Mononuclear cell (primary cell): ENCODE results near the gene MAL. TPM values are rescaled to one million over a fixed set of nuclear protein-coding genes. Genes with fewer than 3 reads are reported as not detected.

ENCODE experiments used
- H3K27me3 ChIP-seq: 2 replicates; pipeline ENCODE4 v1.6.0; 2011; ENCODE audit warnings: low read length, control low read depth; ENCODE audit not compliant: insufficient read depth
- H3K4me1 ChIP-seq: 2 replicates; pipeline ENCODE4 v1.5.1; 2011; ENCODE audit warnings: mild to moderate bottlenecking, low read length, control low read depth; ENCODE audit not compliant: insufficient read depth
- H3K4me3 ChIP-seq: 2 replicates; pipeline ENCODE4 v1.5.1; 2011; ENCODE audit warnings: mild to moderate bottlenecking, low read length, moderate library complexity
- H3K9me3 ChIP-seq: 2 replicates; pipeline ENCODE4 v1.5.1; 2011; ENCODE audit warnings: low read depth, mild to moderate bottlenecking, control low read depth, low read length
- total RNA-seq: library from RNA; depleted of rRNA; stranded (reverse); fragments of >200 nt; gene quantifications from one replicate; pipeline ENCODE4 v1.2.3, GENCODE V29; 2012

MAL gene
- total RNA-seq, 1 donor: 30.4 TPM

- Histone ChIP-seq H3K27me3 (peaks cover 5% of the 10 kb centered on the region), H3K4me1 (no peaks in the 10 kb centered on the region), H3K9me3 (no peaks in the 10 kb centered on the region), H3K4me3 (no peak overlapping the region)
These were observed 32.1 kb upstream of the MAL start for GRCh38 chr2:94993176-94994062.

GRCh38 chr2:94994063-94994913, 31.2 kb upstream of the MAL start:
- Histone ChIP-seq H3K9me3 (no peaks in the 10 kb centered on the region), H3K4me3 (no peak overlapping the region), H3K27me3 (peaks cover 7% of the 10 kb centered on the region), H3K4me1 (no peaks in the 10 kb centered on the region)

- Histone ChIP-seq H3K4me3 (no peak overlapping the region), H3K9me3 (no peaks in the 10 kb centered on the region)
These were observed 30.5 kb upstream of the MAL start for GRCh38 chr2:94994914-94995552.

GRCh38 chr2:94995553-94996304, 29.8 kb upstream of the MAL start:
- H3K27me3 ChIP-seq: peaks cover 7% of the 10 kb centered on the region
- no peak overlapping the region for H3K4me3 ChIP-seq
- no peaks in the 10 kb centered on the region for H3K4me1 ChIP-seq
- no peaks in the 10 kb centered on the region for H3K9me3 ChIP-seq

More at GRCh38 chr2:94994914-94995552, 30.5 kb upstream of the MAL start:
- Histone ChIP-seq H3K27me3 (peaks cover 7% of the 10 kb centered on the region), H3K4me1 (no peaks in the 10 kb centered on the region)

DNA sequence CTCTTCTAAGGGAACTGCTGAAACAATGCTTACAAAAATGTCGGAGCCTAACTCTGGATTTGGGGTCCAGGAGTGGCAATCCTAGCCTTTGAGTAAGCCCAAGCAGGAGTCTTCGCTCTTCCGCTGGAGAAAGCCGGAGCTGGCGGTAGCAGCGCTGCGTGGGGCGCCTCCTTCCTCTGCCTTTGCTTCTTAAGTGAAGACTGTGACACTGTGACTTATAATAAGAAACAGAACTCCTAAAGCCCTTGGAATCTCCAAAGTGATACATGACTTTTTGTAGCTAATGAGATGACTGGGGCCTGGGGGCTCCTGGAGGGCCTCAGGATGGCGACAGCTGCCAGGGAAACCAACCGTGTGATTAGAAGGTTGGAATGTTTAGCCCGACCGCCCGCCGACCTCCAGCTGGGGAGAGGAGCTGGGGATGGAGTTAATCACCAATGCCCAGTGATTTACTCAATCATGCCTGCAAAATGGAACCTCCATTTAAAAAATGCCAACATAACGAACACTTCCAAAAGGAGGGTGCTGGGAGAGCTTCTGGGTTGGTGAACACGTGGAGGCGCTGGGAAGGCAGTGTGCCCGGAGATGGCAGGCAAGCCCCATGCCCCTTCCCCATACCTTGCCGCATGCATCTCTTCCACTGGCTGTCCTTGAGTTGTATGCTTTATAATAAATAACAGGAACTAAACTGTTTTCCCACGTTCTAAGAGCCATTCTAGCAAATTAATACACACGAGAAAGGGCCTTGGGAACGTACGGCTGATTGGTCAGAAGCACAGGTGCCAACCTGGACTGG, 29.0 kb upstream of the MAL start:
- H3K27me3 ChIP-seq: peaks cover 7% of the 10 kb centered on the region
- no peaks in the 10 kb centered on the region for H3K9me3 ChIP-seq

GRCh38 chr2:94997981-94998930, 27.3 kb upstream of the MAL start:
- Histone ChIP-seq H3K27me3 (peaks cover 7% of the 10 kb centered on the region), H3K4me3 (no peak overlapping the region), H3K9me3 (no peaks in the 10 kb centered on the region)

More for the DNA sequence above, 29.0 kb upstream of the MAL start:
- H3K4me1 ChIP-seq: no peaks in the 10 kb centered on the region
- no peak overlapping the region for H3K4me3 ChIP-seq

GRCh38 chr2:94999431-94999883, 26.1 kb upstream of the MAL start:
- no peak overlapping the region for H3K4me3 ChIP-seq
- peaks cover 7% of the 10 kb centered on the region for H3K27me3 ChIP-seq
- no peaks in the 10 kb centered on the region for H3K9me3 ChIP-seq
- no peaks in the 10 kb centered on the region for H3K4me1 ChIP-seq

More at GRCh38 chr2:94997981-94998930, 27.3 kb upstream of the MAL start:
- no peaks in the 10 kb centered on the region for H3K4me1 ChIP-seq

DNA sequence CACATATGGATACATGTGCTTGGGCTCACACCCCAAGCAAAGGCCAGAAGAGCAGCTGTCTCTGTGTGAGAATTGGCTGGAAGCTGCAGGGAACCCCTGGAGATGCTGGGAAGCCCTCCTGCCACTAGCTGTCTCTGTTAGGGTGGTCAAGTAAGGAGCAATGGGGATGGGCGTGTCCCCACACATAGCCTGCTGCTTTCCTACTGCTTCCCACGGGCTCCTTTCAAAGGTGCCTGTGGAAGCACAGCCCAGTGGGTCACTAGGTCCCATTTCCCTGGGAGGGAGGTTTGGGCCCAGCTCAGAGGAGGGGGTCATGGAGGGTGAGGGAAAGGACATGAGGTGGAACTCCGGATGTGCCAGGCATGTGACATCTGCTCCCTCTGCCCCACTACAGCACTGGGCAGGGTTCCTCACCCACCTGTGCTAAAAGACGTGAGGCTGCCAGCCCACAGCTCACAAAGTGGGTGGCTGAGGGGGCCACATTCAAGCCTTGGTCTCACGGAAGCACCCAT, 24.4 kb upstream of the MAL start:
- Histone ChIP-seq H3K9me3 (no peaks in the 10 kb centered on the region), H3K4me1 (no peaks in the 10 kb centered on the region), H3K27me3 (peaks cover 7% of the 10 kb centered on the region), H3K4me3 (no peak overlapping the region)

DNA sequence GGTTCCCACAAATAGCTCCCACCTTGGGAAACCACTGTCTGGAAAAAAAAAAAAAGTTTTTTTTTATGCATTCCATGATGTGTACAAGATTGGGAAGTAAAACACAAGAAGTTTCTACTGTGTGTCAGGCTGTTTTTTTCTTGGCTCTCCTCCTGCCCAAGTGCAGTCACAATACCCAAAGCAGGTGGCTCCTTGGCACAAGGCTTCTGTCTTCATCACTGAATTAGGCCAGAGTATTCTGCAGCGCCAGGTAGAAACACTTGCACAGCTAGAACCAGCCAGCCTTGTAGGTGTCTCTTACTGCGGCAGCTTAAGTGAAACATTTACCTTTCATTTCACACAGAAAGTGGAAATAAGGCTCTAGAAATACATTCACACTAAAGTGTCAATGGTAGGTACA, 23.8 kb upstream of the MAL start:
- Histone ChIP-seq H3K9me3 (no peaks in the 10 kb centered on the region), H3K4me3 (no peak overlapping the region), H3K27me3 (peaks cover 7% of the 10 kb centered on the region), H3K4me1 (no peaks in the 10 kb centered on the region)

- Histone ChIP-seq H3K4me1 (no peaks in the 10 kb centered on the region), H3K9me3 (no peaks in the 10 kb centered on the region), H3K27me3 (peaks cover 6% of the 10 kb centered on the region), H3K4me3 (no peak overlapping the region)
These were observed 23.0 kb upstream of the MAL start for GRCh38 chr2:95002498-95002897.

DNA sequence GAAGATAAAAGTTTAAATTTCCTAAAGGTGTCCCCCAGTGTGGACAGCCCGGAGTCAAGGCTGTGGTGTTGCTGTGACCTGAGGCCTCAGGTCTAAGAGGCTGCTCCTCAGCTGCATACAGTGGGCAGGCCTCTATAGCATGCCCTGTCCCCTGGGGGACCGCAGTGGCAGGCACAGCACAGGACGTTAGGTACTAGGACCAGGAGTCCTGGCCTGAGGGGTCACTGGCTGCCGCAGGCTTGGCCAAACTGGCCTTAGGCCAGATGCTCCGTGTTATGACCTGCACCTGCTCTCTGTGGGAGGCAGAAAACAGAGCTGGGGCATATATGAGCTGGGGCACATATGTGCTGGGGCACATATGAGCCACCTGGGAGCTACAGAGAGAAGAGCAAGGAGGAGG, 21.2 kb upstream of the MAL start:
- Histone ChIP-seq H3K9me3 (no peaks in the 10 kb centered on the region), H3K27me3 (no peaks in the 10 kb centered on the region), H3K4me1 (no peaks in the 10 kb centered on the region), H3K4me3 (no peak overlapping the region)

DNA sequence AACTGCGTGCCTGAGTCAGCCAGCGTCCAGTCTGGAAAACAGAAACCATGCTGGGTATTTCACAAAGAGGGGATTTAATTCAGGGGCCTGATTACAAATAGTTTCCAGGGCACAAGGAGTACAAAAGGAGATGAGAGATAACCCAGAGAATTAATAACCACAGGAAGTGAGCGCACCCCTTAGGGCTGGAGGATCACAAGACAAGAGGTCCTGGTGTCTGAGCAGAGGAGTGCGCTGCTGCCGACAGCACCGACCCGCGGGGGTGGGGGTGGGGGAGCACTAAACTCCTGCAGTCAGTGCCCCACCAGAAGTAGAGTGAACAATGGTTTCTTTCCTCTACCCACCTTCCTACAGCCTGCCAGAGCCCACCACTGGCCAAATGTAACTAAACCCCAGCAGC, 20.8 kb upstream of the MAL start:
- no peaks in the 10 kb centered on the region for H3K27me3 ChIP-seq
- no peaks in the 10 kb centered on the region for H3K9me3 ChIP-seq
- no peaks in the 10 kb centered on the region for H3K4me1 ChIP-seq
- no peak overlapping the region for H3K4me3 ChIP-seq

DNA sequence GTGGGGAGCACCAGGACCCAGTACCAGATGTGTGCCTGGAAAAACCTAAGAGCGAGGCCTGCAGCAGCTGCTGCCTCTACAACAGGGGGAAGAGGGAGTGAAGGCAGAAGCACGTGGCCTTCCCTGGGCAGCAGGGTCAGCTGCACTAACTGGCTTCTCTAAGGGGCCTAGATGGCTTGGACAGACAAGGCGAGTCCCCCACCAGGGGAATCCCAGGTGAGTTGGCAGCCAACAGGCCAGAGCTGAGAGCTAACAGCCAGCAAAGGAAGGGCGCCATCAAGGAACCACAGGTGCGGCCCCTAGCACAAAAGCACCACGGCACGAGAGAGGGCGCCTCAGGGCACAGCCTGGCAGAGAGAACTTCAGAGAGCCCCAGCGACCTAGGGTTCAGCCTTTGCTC, 19.8 kb upstream of the MAL start:
- Histone ChIP-seq H3K27me3 (no peaks in the 10 kb centered on the region), H3K4me3 (no peak overlapping the region), H3K4me1 (no peaks in the 10 kb centered on the region), H3K9me3 (no peaks in the 10 kb centered on the region)
